NCI-H1092 treated with DMSO at 0.1 percent for 48 hours (cell line): ENCODE measurements around the gene SPATA9.
"Not testable (repeated sequence)": the region's sequence is repeated elsewhere in the genome, so short reads cannot be mapped to it uniquely, and the experiment has no call there.

ENCODE experiments used
- DNase-seq: peaks from one replicate; lab custom pipeline; 2025; lab: John Stamatoyannopoulos, UW

Gene SPATA9

GRCh38 chr5:95644351-95645042, 38.3 kb downstream of the SPATA9 start:
- peak; percentile 32 for DNase-seq

- DNase-seq: no peak
Measured at GRCh38 chr5:95643152-95643551, 39.6 kb downstream of the SPATA9 start.

- DNase-seq: no peak
Measured at GRCh38 chr5:95641741-95642220, 41.0 kb downstream of the SPATA9 start.

- no peak for DNase-seq
Measured at GRCh38 chr5:95638632-95639031, 44.2 kb downstream of the SPATA9 start.

GRCh38 chr5:95634081-95634480, 48.7 kb downstream of the SPATA9 start:
- no peak for DNase-seq

GRCh38 chr5:95633671-95634070, 49.1 kb downstream of the SPATA9 start:
- no peak for DNase-seq

- not testable (repeated sequence) for DNase-seq
Measured at GRCh38 chr5:95632942-95633341, 49.8 kb downstream of the SPATA9 start.

- no peak for DNase-seq
Measured at GRCh38 chr5:95631991-95632675, 50.7 kb downstream of the SPATA9 start.

- DNase-seq: no peak
Measured at GRCh38 chr5:95631255-95631958, 51.4 kb downstream of the SPATA9 start.

- DNase-seq: no peak
Measured at GRCh38 chr5:95630394-95630917, 52.3 kb downstream of the SPATA9 start.

GRCh38 chr5:95628933-95629332, 53.9 kb downstream of the SPATA9 start:
- no peak for DNase-seq

- no peak for DNase-seq
Measured at GRCh38 chr5:95627971-95628810, 54.6 kb downstream of the SPATA9 start.

GRCh38 chr5:95626701-95627100, 56.1 kb downstream of the SPATA9 start:
- no peak for DNase-seq

- DNase-seq: no peak
Measured at GRCh38 chr5:95624368-95624767, 58.4 kb downstream of the SPATA9 start.

- no peak for DNase-seq
Measured at GRCh38 chr5:95623706-95624105, 59.1 kb downstream of the SPATA9 start.

GRCh38 chr5:95621839-95622629, 60.8 kb downstream of the SPATA9 start:
- peak; percentile 0 for DNase-seq

GRCh38 chr5:95620870-95621838, 61.6 kb downstream of the SPATA9 start:
- DNase-seq: peak; percentile 54

GRCh38 chr5:95620030-95620869, 62.5 kb downstream of the SPATA9 start, which contains the start of gene GPR150:
GPR150 (plus strand) TSS chr5:95620087; CDS start chr5:95620276, 189 bp downstream.
- peak; percentile 47 for DNase-seq
